Neural progenitor cell (in vitro differentiated cells): ENCODE data around the gene IMPDH1. TPM values are rescaled to one million over a fixed set of nuclear protein-coding genes. Genes with fewer than 3 reads are reported as not detected.

Experiments used
- DNase-seq: peaks from one replicate; pipeline ENCODE4 v3.0.0-alpha.2; 2016; ENCODE audit warnings: low spot score
- H2AFZ ChIP-seq: fragments of 200-600 bp; sonication (generic); replicated peaks from 2 replicates; pipeline ENCODE4 v1.6.1; 2016; ENCODE audit warnings: antibody characterized with exemption
- H3F3A ChIP-seq: fragments of 200-600 bp; sonication (generic); 2 replicates; pipeline ENCODE4 v1.6.1; 2016; ENCODE audit warnings: antibody characterized with exemption, low read depth
- H3K27ac ChIP-seq: fragments of 200-600 bp; sonication (generic); 2 replicates; pipeline ENCODE4 v1.5.1; 2016; ENCODE audit warnings: mild to moderate bottlenecking
- H3K27me3 ChIP-seq: fragments of 200-600 bp; sonication (generic); 2 replicates; pipeline ENCODE4 v1.6.1; 2016; ENCODE audit warnings: mild to moderate bottlenecking, moderate library complexity
- H3K36me3 ChIP-seq: fragments of 200-600 bp; sonication (generic); 2 replicates; pipeline ENCODE4 v1.5.1; 2016
- H3K4me1 ChIP-seq: fragments of 200-600 bp; sonication (generic); 2 replicates; pipeline ENCODE4 v1.6.1; 2016; ENCODE audit warnings: mixed run types
- H3K4me2 ChIP-seq: fragments of 200-600 bp; sonication (generic); 2 replicates; pipeline ENCODE4 v1.6.1; 2016
- H3K4me3 ChIP-seq: fragments of 200-600 bp; sonication (generic); 2 replicates; pipeline ENCODE4 v1.5.1; 2016
- H3K79me2 ChIP-seq: fragments of 200-600 bp; sonication (generic); 2 replicates; pipeline ENCODE4 v1.6.1; 2016; ENCODE audit warnings: low read depth
- H3K9ac ChIP-seq: fragments of 200-600 bp; sonication (generic); 2 replicates; pipeline ENCODE4 v1.6.1; 2016
- H3K9me3 ChIP-seq: fragments of 200-600 bp; sonication (generic); 2 replicates; pipeline ENCODE4 v1.5.1; 2016; ENCODE audit warnings: low read depth
- H4K20me1 ChIP-seq: fragments of 200-600 bp; sonication (generic); 2 replicates; pipeline ENCODE4 v1.6.1; 2016; ENCODE audit warnings: low read depth
- H3K27ac Mint-ChIP-seq: 3 replicates; pipeline ENCODE4 v1.8.0; 2021; ENCODE audit warnings: mixed read lengths
- H3K27me3 Mint-ChIP-seq: 2 replicates; pipeline ENCODE4 v1.8.0; 2022; ENCODE audit warnings: low read depth, mild to moderate bottlenecking, inconsistent platforms, moderate library complexity, mixed read lengths; ENCODE audit not compliant: insufficient read depth
- H3K36me3 Mint-ChIP-seq: 3 replicates; pipeline ENCODE4 v1.8.0; 2021; ENCODE audit warnings: mixed read lengths
- H3K4me1 Mint-ChIP-seq: 3 replicates; pipeline ENCODE4 v1.8.0; 2021; ENCODE audit warnings: mixed read lengths
- H3K4me3 Mint-ChIP-seq: 3 replicates; pipeline ENCODE4 v1.8.0; 2021; ENCODE audit warnings: mild to moderate bottlenecking, moderate library complexity, mixed read lengths
- H3K9me3 Mint-ChIP-seq: 3 replicates; pipeline ENCODE4 v1.8.0; 2020; ENCODE audit warnings: mixed read lengths
- EZH2 ChIP-seq: fragments of 200-600 bp; sonication (generic); IDR thresholded peaks from 2 replicates; pipeline ENCODE4 v1.6.1; 2017; ENCODE audit warnings: antibody characterized with exemption, mild to moderate bottlenecking, moderate library complexity
- EZH2phosphoT487 ChIP-seq: fragments of 200-600 bp; sonication (generic); IDR thresholded peaks from 2 replicates; pipeline ENCODE4 v1.6.1; 2017; ENCODE audit warnings: antibody characterized with exemption
- total RNA-seq: library from RNA; depleted of rRNA; stranded (reverse); fragments of >200 nt; gene quantifications from 2 replicates; pipeline ENCODE4 v1.2.3, GENCODE V29; 2015; ENCODE audit warnings: low replicate concordance
- TF ChIP-seq, protein P1 (sequence below): fragments of 200-600 bp; sonication (generic); IDR thresholded peaks from 2 replicates; pipeline ENCODE4 v1.5.1; 2017; ENCODE audit warnings: antibody characterized with exemption, mild to moderate bottlenecking

Gene IMPDH1
- total RNA-seq, 1 donor from 2014 or later = 17.0 TPM

DNA sequence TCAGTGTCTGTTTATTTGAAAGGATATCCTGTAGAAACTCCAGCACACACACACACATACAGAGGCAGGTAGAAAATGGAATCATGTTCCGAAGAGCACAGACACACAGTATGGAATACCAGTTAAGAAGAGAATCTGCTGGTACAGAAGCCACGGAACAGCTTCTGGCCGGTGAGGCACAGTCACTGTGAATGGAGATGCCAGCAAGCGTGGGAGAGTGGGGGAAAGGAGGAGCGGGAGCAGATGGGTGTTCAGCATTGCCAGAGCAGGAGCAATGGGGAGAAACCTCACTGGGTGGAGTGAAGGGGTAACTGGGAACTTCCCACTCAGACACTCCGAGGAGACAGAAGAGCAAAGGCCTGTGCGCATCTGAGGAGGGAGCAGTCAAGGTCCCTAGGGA, 9.5 kb upstream of the IMPDH1 start:
- Mint-ChIP-seq H3K4me1 (no peaks in the 10 kb centered on the region), H3K27me3 (peaks cover 7% of the 10 kb centered on the region), H3K9me3 (no peaks in the 10 kb centered on the region), H3K27ac (no peak overlapping the region), H3K4me3 (no peak overlapping the region), H3K36me3 (no peaks in the 10 kb centered on the region)
- Histone ChIP-seq H3K36me3 (no peaks in the 10 kb centered on the region), H3K79me2 (no peaks in the 10 kb centered on the region), H3K4me2 (no peak overlapping the region), H3K27me3 (peaks cover 24% of the 10 kb centered on the region), H2AFZ (no peak overlapping the region), H3K4me3 (no peak overlapping the region), H3K9ac (no peak overlapping the region), H3K27ac (no peak overlapping the region), H3F3A (no peaks in the 10 kb centered on the region), H3K4me1 (no peaks in the 10 kb centered on the region), H4K20me1 (no peaks in the 10 kb centered on the region), H3K9me3 (no peaks in the 10 kb centered on the region)
- no peak for DNase-seq
- TF ChIP-seq EZH2 (no peak), EZH2phosphoT487 (no peak)
- TF ChIP-seq, protein P1, sequence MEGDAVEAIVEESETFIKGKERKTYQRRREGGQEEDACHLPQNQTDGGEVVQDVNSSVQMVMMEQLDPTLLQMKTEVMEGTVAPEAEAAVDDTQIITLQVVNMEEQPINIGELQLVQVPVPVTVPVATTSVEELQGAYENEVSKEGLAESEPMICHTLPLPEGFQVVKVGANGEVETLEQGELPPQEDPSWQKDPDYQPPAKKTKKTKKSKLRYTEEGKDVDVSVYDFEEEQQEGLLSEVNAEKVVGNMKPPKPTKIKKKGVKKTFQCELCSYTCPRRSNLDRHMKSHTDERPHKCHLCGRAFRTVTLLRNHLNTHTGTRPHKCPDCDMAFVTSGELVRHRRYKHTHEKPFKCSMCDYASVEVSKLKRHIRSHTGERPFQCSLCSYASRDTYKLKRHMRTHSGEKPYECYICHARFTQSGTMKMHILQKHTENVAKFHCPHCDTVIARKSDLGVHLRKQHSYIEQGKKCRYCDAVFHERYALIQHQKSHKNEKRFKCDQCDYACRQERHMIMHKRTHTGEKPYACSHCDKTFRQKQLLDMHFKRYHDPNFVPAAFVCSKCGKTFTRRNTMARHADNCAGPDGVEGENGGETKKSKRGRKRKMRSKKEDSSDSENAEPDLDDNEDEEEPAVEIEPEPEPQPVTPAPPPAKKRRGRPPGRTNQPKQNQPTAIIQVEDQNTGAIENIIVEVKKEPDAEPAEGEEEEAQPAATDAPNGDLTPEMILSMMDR = no peak

DNA sequence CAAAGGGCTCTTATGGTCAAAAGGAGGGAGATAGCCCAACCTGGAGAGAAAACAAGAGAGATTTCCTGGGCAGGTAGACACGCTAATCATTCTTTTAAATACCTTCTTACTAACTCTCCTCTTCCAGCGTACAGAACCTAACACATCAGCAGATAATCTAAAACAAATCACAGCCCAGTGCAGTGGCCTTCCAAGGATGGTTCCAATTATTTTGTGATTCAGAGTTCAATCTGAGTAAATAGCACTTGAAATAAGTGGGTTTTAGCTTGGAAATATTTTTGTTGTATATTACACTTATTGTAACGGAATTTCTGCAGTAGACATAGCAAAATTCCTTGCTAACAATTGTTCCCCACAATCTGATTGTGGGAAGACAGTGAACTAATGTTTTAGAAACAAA, 7.3 kb upstream of the IMPDH1 start:
- DNase-seq = no peak
- Mint-ChIP-seq H3K4me3 (peak overlapping the region; percentile 9), H3K9me3 (no peaks in the 10 kb centered on the region), H3K36me3 (no peaks in the 10 kb centered on the region), H3K27me3 (peaks cover 3% of the 10 kb centered on the region), H3K27ac (no peak overlapping the region), H3K4me1 (no peaks in the 10 kb centered on the region)
- Histone ChIP-seq H2AFZ (no peak overlapping the region), H3K4me2 (no peak overlapping the region), H3K9ac (no peak overlapping the region), H3K4me3 (no peak overlapping the region), H3K79me2 (no peaks in the 10 kb centered on the region), H3K36me3 (no peaks in the 10 kb centered on the region), H3K27me3 (peaks cover 44% of the 10 kb centered on the region), H3K9me3 (no peaks in the 10 kb centered on the region), H3K27ac (no peak overlapping the region), H4K20me1 (no peaks in the 10 kb centered on the region), H3F3A (no peaks in the 10 kb centered on the region), H3K4me1 (no peaks in the 10 kb centered on the region)
- TF ChIP-seq, protein P1 = no peak
- no peak for TF ChIP-seq EZH2
- no peak for TF ChIP-seq EZH2phosphoT487

DNA sequence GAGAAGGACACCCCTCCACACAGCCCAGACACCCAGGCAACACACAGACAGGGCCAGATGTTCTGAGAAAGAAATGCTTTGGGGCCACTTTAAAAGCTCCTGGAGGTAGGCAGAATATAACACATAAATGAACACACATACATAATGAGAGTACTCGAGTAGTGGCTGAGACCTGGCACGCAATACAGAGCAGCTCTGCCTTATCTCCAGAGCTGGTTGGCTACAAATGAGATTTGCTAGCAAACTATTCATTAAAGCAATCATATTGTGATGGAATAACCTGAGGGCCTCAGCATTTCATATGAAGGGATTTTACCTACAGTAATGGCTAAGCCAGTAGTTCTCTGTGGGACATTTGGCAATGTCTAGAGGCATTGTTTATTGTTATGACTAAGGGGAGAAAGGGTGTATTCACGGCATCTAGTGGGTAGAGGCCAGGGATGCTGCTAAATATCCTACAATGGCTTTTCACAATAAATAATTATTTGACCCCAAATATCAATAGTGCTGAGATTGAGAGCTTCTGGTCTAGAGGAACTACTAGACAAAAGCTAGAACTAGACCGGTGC, 5.5 kb upstream of the IMPDH1 start:
- H3K4me3 ChIP-seq = no peak overlapping the region
- H3K79me2 ChIP-seq = no peaks in the 10 kb centered on the region
- H3K27ac ChIP-seq = no peak overlapping the region
- H3F3A ChIP-seq = peaks cover 4% of the 10 kb centered on the region
- H3K4me2 ChIP-seq = no peak overlapping the region
- Mint-ChIP-seq H3K36me3 (peaks cover 2% of the 10 kb centered on the region), H3K9me3 (no peaks in the 10 kb centered on the region), H3K4me1 (peaks cover 2% of the 10 kb centered on the region), H3K27ac (no peak overlapping the region), H3K27me3 (peaks cover 10% of the 10 kb centered on the region), H3K4me3 (no peak overlapping the region)
- no peak for DNase-seq
- TF ChIP-seq EZH2 (no peak), EZH2phosphoT487 (no peak)
- TF ChIP-seq, protein P1 = no peak
- peaks cover 4% of the 10 kb centered on the region for H3K4me1 ChIP-seq
- H4K20me1 ChIP-seq = no peaks in the 10 kb centered on the region
- peaks cover 62% of the 10 kb centered on the region for H3K27me3 ChIP-seq
- no peaks in the 10 kb centered on the region for H3K36me3 ChIP-seq
- no peak overlapping the region for H2AFZ ChIP-seq
- no peak overlapping the region for H3K9ac ChIP-seq
- no peaks in the 10 kb centered on the region for H3K9me3 ChIP-seq
